HepG2 (cell line): Measurements from ENCODE around the gene LAMA1. TPM values are rescaled to one million over a fixed set of nuclear protein-coding genes. Genes with fewer than 3 reads are reported as not detected.

Experiments used
- ATAC-seq: fragments of 200-7000 bp; cut with Tn5 transposase; 3 replicates; pipeline ENCODE4 v1.9.1; 2020; ENCODE audit warnings: mild to moderate bottlenecking, moderate library complexity
- BruUV-seq: library from RNA; stranded (reverse); fragments of 400-500 nt; replicated peaks from 2 replicates; lab custom pipeline; 2021; lab: Mats Ljungman, UMichigan
- CTCF ChIA-PET: fragments of 300-600 bp; formaldehyde crosslinking; extraction: SDS; loops from one replicate; lab custom pipeline; 2021; ENCODE audit warnings: low total read pairs, inconsistent platforms, low intra/inter-chr PET ratio; lab: Yijun Ruan, JAX
- POLR2A ChIA-PET: fragments of 350-600 bp; sonication (Branson Sonifier 250); formaldehyde crosslinking; loops from one replicate; lab custom pipeline; 2020; ENCODE audit warnings: antibody characterized with exemption, inconsistent platforms; lab: Yijun Ruan, JAX
- DNase-seq: peaks from one replicate; pipeline ENCODE4 v3.0.0-alpha.2; 2015; ENCODE audit warnings: low spot score
- FAIRE-seq: peaks from 3 replicates; lab custom pipeline; 2011; peaks lifted over from hg19 to GRCh38; lab: Jason Lieb, UNC
- H2AFZ ChIP-seq: one replicate; pipeline ENCODE4 v1.6.1; 2011; ENCODE audit warnings: low read length, inconsistent platforms
- H3K27ac ChIP-seq: fragments of 300-600 bp; 3 replicates; pipeline ENCODE4 v1.8.0; 2011; ENCODE audit warnings: mixed run types, mild to moderate bottlenecking, mixed read lengths, low read length, inconsistent platforms; ENCODE audit not compliant: insufficient read depth; ENCODE audit errors: extremely low read length
- H3K27me3 ChIP-seq, 2 experiments: fragments of 200-600 bp in 1 of 2; 2 replicates in 1 of 2; 3 replicates in 1 of 2; pipeline versions ENCODE4 v1.6.0 to v1.8.0; 2011; ENCODE audit warnings: low read length in 2 of 2, mild to moderate bottlenecking in 2 of 2, moderate library complexity in 2 of 2, inconsistent platforms in 1 of 2; ENCODE audit not compliant: insufficient read depth in 2 of 2, control insufficient read depth in 1 of 2
- H3K36me3 ChIP-seq, 2 experiments: fragments of 200-600 bp in 1 of 2; replicated peaks in 1 of 2; 2 replicates in 1 of 2; 3 replicates in 1 of 2; pipeline versions ENCODE4 v1.5.1 to v1.8.0; 2011; ENCODE audit warnings: low read length in 2 of 2, inconsistent platforms in 1 of 2; ENCODE audit not compliant: insufficient read depth in 2 of 2, control insufficient read depth in 1 of 2
- H3K4me1 ChIP-seq: 2 replicates; pipeline ENCODE4 v1.5.1; 2012; ENCODE audit warnings: low read length, inconsistent platforms; ENCODE audit not compliant: insufficient read depth
- H3K4me2 ChIP-seq: 2 replicates; pipeline ENCODE4 v1.6.0; 2011; ENCODE audit warnings: low read depth, low read length, inconsistent platforms
- H3K4me3 ChIP-seq, 3 experiments: fragments of 200-600 bp in 1 of 3; sonication (generic), shearing (Covaris generic) in 1 of 3; replicated peaks in 1 of 3; 2 replicates each; pipeline ENCODE4 v1.5.1; 2011 to 2016; ENCODE audit warnings: low read length in 3 of 3, inconsistent platforms in 2 of 3, low read depth in 2 of 3, mild to moderate bottlenecking in 2 of 3, control low read depth in 1 of 3, mixed read lengths in 1 of 3; ENCODE audit not compliant: insufficient read depth in 1 of 3
- H3K79me2 ChIP-seq: one replicate; pipeline ENCODE4 v1.6.1; 2011; ENCODE audit warnings: low read length, inconsistent platforms; ENCODE audit not compliant: insufficient read depth
- H3K9ac ChIP-seq: 2 replicates; pipeline ENCODE4 v1.6.0; 2011; ENCODE audit warnings: mild to moderate bottlenecking, low read depth, low read length, inconsistent platforms; ENCODE audit not compliant: insufficient read depth
- H3K9me3 ChIP-seq: 2 replicates; pipeline ENCODE4 v1.5.1; 2012; ENCODE audit warnings: mild to moderate bottlenecking, low read length
- H4K20me1 ChIP-seq: 2 replicates; pipeline ENCODE4 v1.6.0; 2011; ENCODE audit warnings: inconsistent platforms, mild to moderate bottlenecking, low read length, moderate library complexity; ENCODE audit not compliant: insufficient read depth
- PAF1 ChIP-seq: IDR thresholded peaks from 2 replicates; pipeline ENCODE4 v1.6.1; 2016; ENCODE audit warnings: missing genetic modification reagents, missing compliant biosample characterization
- RFX5 ChIP-seq: IDR thresholded peaks from 2 replicates; pipeline ENCODE4 v1.6.1; 2011; ENCODE audit warnings: low read depth, low read length, improper control_type of control experiment
- RORA ChIP-seq: sonication (generic); formaldehyde crosslinking; IDR thresholded peaks from 2 replicates; pipeline ENCODE4 v1.5.0; 2020; ENCODE audit warnings: mild to moderate bottlenecking, missing genetic modification reagents, moderate library complexity
- WIZ ChIP-seq: sonication (generic); formaldehyde crosslinking; IDR thresholded peaks from 2 replicates; pipeline ENCODE4 v1.5.1; 2020; ENCODE audit warnings: mild to moderate bottlenecking, missing genetic modification reagents
- ZNF24 ChIP-seq: fragments of 450-650 bp; IDR thresholded peaks from 2 replicates; pipeline ENCODE4 v1.6.1; 2017; ENCODE audit warnings: antibody characterized with exemption, mild to moderate bottlenecking
- ZNF263 ChIP-seq: sonication (generic); formaldehyde crosslinking; IDR thresholded peaks from 2 replicates; pipeline ENCODE4 v1.4.0; 2020; ENCODE audit warnings: missing genetic modification reagents
- ZSCAN22 ChIP-seq: sonication (generic); formaldehyde crosslinking; IDR thresholded peaks from 2 replicates; pipeline ENCODE4 v1.4.0; 2020; ENCODE audit warnings: mild to moderate bottlenecking, missing genetic modification reagents
- WGBS: methylation state at CpG from one replicate; pipeline ENCODE4 v1.1.6; 2017; ENCODE audit warnings: low lambda C conversion rate; 5-methylcytosine and 5-hydroxymethylcytosine counted together
- in situ Hi-C: cut with HindIII; loops from 2 replicates; pipeline ENCODE4 v1.10.0; 2017; ENCODE audit warnings: low pct_unique_long_range_greater_than_20kb; ENCODE audit not compliant: extremely low pct_ligation_motif_present
- intact Hi-C: fragments of 100-400 bp; cut with micrococcal nuclease; formaldehyde crosslinking; loops from one replicate; pipeline ENCODE4 v1.10.0; 2022; ENCODE audit not compliant: unreplicated experiment
- polyA plus RNA-seq, 8 experiments: library from polyadenylated mRNA; depleted of rRNA in 3 of 8; stranded (reverse) in 7 of 8; unstranded in 1 of 8; fragments of >200 nt; fragmentation: Illumina TruSeq in 4 of 8; extraction: Trizol in 4 of 8; gene quantifications; 2 replicates each; pipeline versions ENCODE4 v1.2.1 to v1.2.3, GENCODE V29; 2011 to 2016; ENCODE audit warnings: low read depth in 4 of 8, missing spikeins in 1 of 8, mixed read lengths in 1 of 8; ENCODE audit not compliant: insufficient read depth in 1 of 8
- total RNA-seq, 5 experiments: library from RNA; depleted of rRNA; stranded (reverse); fragments of >200 nt; fragmentation: Illumina TruSeq; extraction: Trizol; gene quantifications; 2 replicates each; pipeline ENCODE4 v1.2.3, GENCODE V29; 2016; ENCODE audit warnings: low read depth in 1 of 5
- TF ChIP-seq, protein P1 (sequence below): sonication (generic); formaldehyde crosslinking; IDR thresholded peaks from 2 replicates; pipeline ENCODE4 v1.5.0; 2020; ENCODE audit warnings: mild to moderate bottlenecking, missing genetic modification reagents, borderline replicate concordance

The LAMA1 gene
- total and polyA plus RNA-seq, 2 of the 13 experiments (the other 11 are each of a cell fraction or from before 2014, with no cell fraction given), result 0.05 to 0.44 TPM

DNA sequence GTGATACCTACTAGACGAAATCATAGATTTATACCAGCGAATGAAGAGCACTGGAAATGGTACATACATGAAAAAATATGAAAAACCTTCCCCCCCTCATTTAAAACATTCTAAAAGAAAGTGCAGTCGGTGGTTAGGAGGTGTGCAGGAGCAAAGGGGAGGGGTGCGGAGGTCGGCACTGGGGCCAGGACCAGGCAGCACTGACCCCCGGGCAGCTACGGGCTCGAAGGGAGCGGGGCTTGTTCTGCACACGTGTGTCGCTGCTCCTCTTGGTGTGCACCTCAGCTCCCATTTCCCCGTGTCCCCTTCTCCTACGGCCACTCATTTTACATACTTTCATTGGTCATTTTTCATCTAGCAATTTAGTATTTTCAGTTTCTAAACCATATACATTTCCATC, 89.0 kb downstream of the LAMA1 start:
- FAIRE-seq (no peak), DNase-seq (no peak), ATAC-seq (no peak)
- Histone ChIP-seq H3K9me3 (no peaks in the 10 kb centered on the region), H3K4me3 (no peak overlapping the region), H3K4me2 (no peak overlapping the region), H3K36me3 (no peaks in the 10 kb centered on the region), H4K20me1 (no peaks in the 10 kb centered on the region), H3K27ac (no peak overlapping the region), H3K4me1 (no peaks in the 10 kb centered on the region), H3K9ac (no peak overlapping the region), H3K27me3 (no peaks in the 10 kb centered on the region; a peak in 1 of 5 replicates), H2AFZ (no peak overlapping the region), H3K79me2 (no peaks in the 10 kb centered on the region)
- intact Hi-C loops, result no loop called here
- no TSS peak for BruUV-seq
- in situ Hi-C loops, result loop anchor here (25.0 kb wide), 1 partner anchor 134 kb away; no protein-coding TSS in a partner anchor
- 48% methylated on average over 13 of the region's 13 CpGs for WGBS
- TF ChIP-seq RORA (CRISPR knock-in tag), result no peak
- TF ChIP-seq WIZ (CRISPR knock-in tag), result no peak
- TF ChIP-seq ZNF24, result no peak
- TF ChIP-seq PAF1, result no peak
- TF ChIP-seq RFX5, result no peak
- no peak for TF ChIP-seq ZSCAN22
- ChIA-PET CTCF (no interaction called here), POLR2A (no interaction called here)

DNA sequence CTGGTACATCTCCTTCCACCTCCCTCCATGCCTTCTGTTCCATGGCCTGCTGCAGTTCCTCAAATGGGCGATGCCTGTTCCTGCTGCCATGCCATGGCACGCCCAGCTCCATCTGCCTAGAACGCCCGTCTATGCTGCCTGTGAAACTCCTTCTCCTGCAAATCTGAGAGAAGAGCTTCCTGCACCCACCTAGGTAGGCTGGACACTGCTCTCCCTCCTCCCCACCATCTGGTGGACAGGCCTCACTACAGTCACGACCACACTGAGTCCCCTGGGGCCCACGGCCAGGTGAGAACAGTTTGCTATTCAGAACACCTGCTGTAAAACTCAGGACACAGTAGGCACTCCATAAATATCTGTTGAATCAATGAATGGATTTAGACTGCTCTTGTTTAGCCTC, 92.4 kb downstream of the LAMA1 start:
- FAIRE-seq (no peak), DNase-seq (no peak), ATAC-seq (no peak)
- no peaks in the 10 kb centered on the region for H4K20me1 ChIP-seq
- H3K27me3 ChIP-seq, result no peaks in the 10 kb centered on the region; a peak in 1 of 5 replicates
- WGBS, result 39% methylated on average over 6 of the region's 6 CpGs
- H3K9me3 ChIP-seq, result no peaks in the 10 kb centered on the region
- H3K79me2 ChIP-seq, result no peaks in the 10 kb centered on the region
- POLR2A ChIA-PET, result no interaction called here
- no TSS peak for BruUV-seq
- H2AFZ ChIP-seq, result no peak overlapping the region
- CTCF ChIA-PET, result no interaction called here
- H3K9ac ChIP-seq, result no peak overlapping the region
- TF ChIP-seq ZNF263 (CRISPR knock-in tag), result peak; percentile 62
- TF ChIP-seq, protein P1, sequence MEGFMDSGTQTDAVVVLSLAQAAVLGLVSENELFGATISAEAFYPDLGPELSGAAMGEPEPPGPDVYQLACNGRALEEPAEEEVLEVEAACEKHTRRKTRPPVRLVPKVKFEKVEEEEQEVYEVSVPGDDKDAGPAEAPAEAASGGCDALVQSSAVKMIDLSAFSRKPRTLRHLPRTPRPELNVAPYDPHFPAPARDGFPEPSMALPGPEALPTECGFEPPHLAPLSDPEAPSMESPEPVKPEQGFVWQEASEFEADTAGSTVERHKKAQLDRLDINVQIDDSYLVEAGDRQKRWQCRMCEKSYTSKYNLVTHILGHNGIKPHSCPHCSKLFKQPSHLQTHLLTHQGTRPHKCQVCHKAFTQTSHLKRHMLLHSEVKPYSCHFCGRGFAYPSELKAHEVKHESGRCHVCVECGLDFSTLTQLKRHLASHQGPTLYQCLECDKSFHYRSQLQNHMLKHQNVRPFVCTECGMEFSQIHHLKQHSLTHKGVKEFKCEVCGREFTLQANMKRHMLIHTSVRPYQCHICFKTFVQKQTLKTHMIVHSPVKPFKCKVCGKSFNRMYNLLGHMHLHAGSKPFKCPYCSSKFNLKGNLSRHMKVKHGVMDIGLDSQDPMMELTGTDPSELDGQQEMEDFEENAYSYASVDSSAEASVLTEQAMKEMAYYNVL (CRISPR knock-in tag), result no peak
- no peak overlapping the region for H3K4me3 ChIP-seq
- H3K4me2 ChIP-seq, result no peak overlapping the region
- no peaks in the 10 kb centered on the region for H3K4me1 ChIP-seq
- in situ Hi-C loops (loop anchor here (25.0 kb wide), 1 partner anchor 137 kb away; no protein-coding TSS in a partner anchor), intact Hi-C loops (no loop called here)
- H3K27ac ChIP-seq, result no peak overlapping the region
- no peaks in the 10 kb centered on the region for H3K36me3 ChIP-seq
